ENCODE results near the gene BRMS1. TPM values are rescaled to one million over a fixed set of nuclear protein-coding genes. Genes with fewer than 3 reads are reported as not detected.

BRMS1 gene
- total RNA-seq, 3 donors from 2014 or later, result 91.1 to 105 (median 94.9) TPM

GRCh38 chr11:66287889-66288670 lies 56.8 kb downstream of the BRMS1 start:
- ATAC-seq (no peak), DNase-seq (no peak)
- Mint-ChIP-seq H3K36me3 (ENCODE audit: insufficient read depth) (peaks cover 2% of the 10 kb centered on the region), H3K9me3 (no peaks in the 10 kb centered on the region), H3K4me1 (ENCODE audit: low read depth) (peaks cover 26% of the 10 kb centered on the region), H3K4me3 (peak overlapping the region; percentile 94), H3K27me3 (ENCODE audit: low read depth) (peaks cover 12% of the 10 kb centered on the region)

Other genes starting within 250 kb of the BRMS1 start
- 10 to 100 TPM; 86.3 to 92.2 (median 89.2) TPM for gene KLC2, start 87.4 kb downstream of the BRMS1 start, total RNA-seq
- gene RAB1B, start 76.5 kb downstream of the BRMS1 start, total RNA-seq, result 100 to 1,000 TPM; 118 to 125 (median 120) TPM
- gene CNIH2, start 66.9 kb downstream of the BRMS1 start, total RNA-seq, result 1 to 10 TPM; 1.4 to 1.8 (median 1.7) TPM
- gene YIF1A, start 56.0 kb downstream of the BRMS1 start, total RNA-seq, result 100 to 1,000 TPM; 154 to 170 (median 159) TPM
- gene TMEM151A, start 53.2 kb downstream of the BRMS1 start, total RNA-seq, result under 1 TPM in 1 of 3 donors, not detected in 2; 0.11 TPM
- gene CD248, start 28.1 kb downstream of the BRMS1 start, total RNA-seq, result 1 to 10 TPM in 1 of 3 donors, under 1 TPM in 2; 0.65 to 1.5 (median 0.82) TPM
- 1 to 10 TPM; 1.4 to 2.2 (median 1.7) TPM for gene RIN1, start 8.7 kb downstream of the BRMS1 start, total RNA-seq
- gene B4GAT1, start 2.5 kb upstream of the BRMS1 start, total RNA-seq, result 10 to 100 TPM in 1 of 3 donors, 1 to 10 TPM in 2; 6.4 to 10.3 (median 8.0) TPM
- gene SLC29A2, start 26.7 kb upstream of the BRMS1 start, total RNA-seq, result 10 to 100 TPM; 10.5 to 15.7 (median 11.4) TPM
- gene NPAS4, start 75.9 kb upstream of the BRMS1 start, total RNA-seq, result not detected
- 100 to 1,000 TPM; 124 to 141 (median 129) TPM for gene MRPL11, start 93.7 kb upstream of the BRMS1 start, total RNA-seq
- 1 to 10 TPM; 4.9 to 8.5 (median 7.8) TPM for gene PELI3, start 121.8 kb upstream of the BRMS1 start, total RNA-seq
- gene DPP3, start 135.3 kb upstream of the BRMS1 start, total RNA-seq, result 100 to 1,000 TPM; 123 to 142 (median 132) TPM
- 10 to 100 TPM; 13.1 to 13.8 (median 13.6) TPM for gene BBS1, start 165.5 kb upstream of the BRMS1 start, total RNA-seq
- gene ZDHHC24, start 200.9 kb upstream of the BRMS1 start, total RNA-seq, result 1 to 10 TPM; 6.3 to 7.3 (median 6.4) TPM
- gene ACTN3, start 201.8 kb upstream of the BRMS1 start, total RNA-seq, result under 1 TPM in 2 of 3 donors, not detected in 1; 0.08 to 0.18 TPM
- under 1 TPM; 0.33 to 0.89 (median 0.63) TPM for gene CTSF, start 223.5 kb upstream of the BRMS1 start, total RNA-seq
- gene CCDC87, start 248.0 kb upstream of the BRMS1 start, total RNA-seq, result under 1 TPM; 0.08 to 0.16 (median 0.13) TPM
- gene CCS, start 248.1 kb upstream of the BRMS1 start, total RNA-seq, result 10 to 100 TPM; 24.5 to 25.3 (median 25.1) TPM